GM12878 (cell line): ENCODE data around the gene SLC3A2. TPM values are rescaled to one million over a fixed set of nuclear protein-coding genes. Genes with fewer than 3 reads are reported as not detected.

Source experiments
- ATAC-seq: fragments of 200-7000 bp; cut with Tn5 transposase; 3 replicates; pipeline ENCODE4 v1.9.1; 2020; ENCODE audit warnings: mild to moderate bottlenecking, moderate library complexity
- BruUV-seq: library from RNA; stranded (reverse); fragments of 400-500 nt; replicated peaks from 2 replicates; lab custom pipeline; 2021; lab: Mats Ljungman, UMichigan
- CTCF ChIA-PET: fragments of 300-600 bp; sonication (Branson Sonifier 250); formaldehyde crosslinking; extraction: SDS; loops from one replicate; lab custom pipeline; 2021; ENCODE audit warnings: inconsistent platforms; lab: Yijun Ruan, JAX
- POLR2A ChIA-PET: fragments of 350-600 bp; formaldehyde crosslinking; extraction: SDS; loops from one replicate; lab custom pipeline; 2021; ENCODE audit warnings: inconsistent platforms; lab: Charles Lee
- RAD21 ChIA-PET: fragments of 300-600 bp; sonication (Branson Sonifier 250); formaldehyde crosslinking; loops from one replicate; lab custom pipeline; 2023; ENCODE audit warnings: antibody characterized with exemption; ENCODE audit not compliant: unreplicated experiment; lab: Charles Lee
- SMC1A ChIA-PET: fragments of 300-600 bp; sonication (Branson Sonifier 250); formaldehyde crosslinking; loops from one replicate; lab custom pipeline; 2023; ENCODE audit not compliant: unreplicated experiment, uncharacterized antibody; lab: Charles Lee
- DNase-seq: peaks from one replicate; pipeline ENCODE4 v3.0.0-alpha.2; 2011; ENCODE audit warnings: low read depth, low spot score
- FAIRE-seq: peaks from 3 replicates; lab custom pipeline; 2011; peaks lifted over from hg19 to GRCh38; lab: Jason Lieb, UNC
- H2AFZ ChIP-seq: 2 replicates; pipeline ENCODE4 v1.6.0; 2011; ENCODE audit warnings: low read depth, low read length, control low read depth; ENCODE audit not compliant: control insufficient read depth
- H3K27ac ChIP-seq: 2 replicates; pipeline ENCODE4 v1.5.1; 2011; ENCODE audit warnings: control low read depth; ENCODE audit not compliant: control insufficient read depth, insufficient read depth
- H3K27me3 ChIP-seq, 2 experiments: replicated peaks in 1 of 2; 2 replicates each; pipeline versions ENCODE4 v1.6.0 to v1.6.1; 2011; ENCODE audit warnings: low read length in 1 of 2; ENCODE audit not compliant: control insufficient read depth in 2 of 2, insufficient read depth in 2 of 2
- H3K36me3 ChIP-seq, 2 experiments: 2 replicates each; pipeline ENCODE4 v1.5.1; 2011; ENCODE audit warnings: low read length in 1 of 2; ENCODE audit not compliant: control insufficient read depth in 2 of 2, insufficient read depth in 2 of 2
- H3K4me1 ChIP-seq: 2 replicates; pipeline ENCODE4 v1.6.1; 2011; ENCODE audit warnings: mild to moderate bottlenecking, low read length, moderate library complexity, mixed read lengths; ENCODE audit not compliant: control insufficient read depth, insufficient read depth
- H3K4me2 ChIP-seq: 2 replicates; pipeline ENCODE4 v1.6.0; 2011; ENCODE audit warnings: control low read depth; ENCODE audit not compliant: control insufficient read depth, insufficient read depth
- H3K4me3 ChIP-seq: fragments of 200-600 bp; sonication (generic); 2 replicates; pipeline ENCODE4 v1.5.1; 2016
- H3K79me2 ChIP-seq: 2 replicates; pipeline ENCODE4 v1.6.0; 2011; ENCODE audit warnings: low read length; ENCODE audit not compliant: control insufficient read depth, insufficient read depth
- H3K9ac ChIP-seq: 2 replicates; pipeline ENCODE4 v1.8.0; 2011; ENCODE audit warnings: low read length, control low read depth, mixed read lengths; ENCODE audit not compliant: control insufficient read depth, insufficient read depth
- H3K9me3 ChIP-seq: replicated peaks from 3 replicates; pipeline ENCODE4 v1.5.1; 2011; ENCODE audit warnings: mild to moderate bottlenecking, low read length; ENCODE audit not compliant: control insufficient read depth, insufficient read depth
- H4K20me1 ChIP-seq: 2 replicates; pipeline ENCODE4 v1.6.0; 2011; ENCODE audit not compliant: control insufficient read depth, insufficient read depth
- ASH2L ChIP-seq: fragments of 300-600, 200-600 bp; sonication (generic); IDR thresholded peaks from 2 replicates; pipeline ENCODE4 v1.6.1; 2017; ENCODE audit warnings: low read depth, mild to moderate bottlenecking, borderline replicate concordance
- BHLHE40 ChIP-seq, 2 experiments: fragments of 450-650 bp in 1 of 2; IDR thresholded peaks; 2 replicates each; pipeline ENCODE4 v1.6.1; 2011 to 2017; ENCODE audit warnings: low read depth in 2 of 2, borderline replicate concordance in 1 of 2, improper control_type of control experiment in 1 of 2, low read length in 1 of 2, mild to moderate bottlenecking in 1 of 2
- CBFB ChIP-seq: IDR thresholded peaks from 2 replicates; pipeline ENCODE4 v1.6.1; 2016; ENCODE audit warnings: antibody characterized with exemption, low read depth
- EGR1 ChIP-seq, 2 experiments: IDR thresholded peaks; 1 replicate in 1 of 2; 2 replicates in 1 of 2; pipeline ENCODE4 v1.6.1; 2011 to 2012; ENCODE audit warnings: low read depth in 2 of 2, low read length in 2 of 2, borderline replicate concordance in 1 of 2, mild to moderate bottlenecking in 1 of 2, moderate library complexity in 1 of 2
- EP300 ChIP-seq, 2 experiments: fragments of 150-350 bp in 1 of 2; IDR thresholded peaks; 2 replicates each; pipeline ENCODE4 v1.6.1; 2011 to 2012; ENCODE audit warnings: low read depth in 2 of 2, low read length in 2 of 2, borderline replicate concordance in 1 of 2, improper control_type of control experiment in 1 of 2, inconsistent platforms in 1 of 2; ENCODE audit not compliant: control insufficient read depth in 1 of 2
- HDAC6 ChIP-seq: fragments of 200-600 bp; sonication (generic); IDR thresholded peaks from one replicate; pipeline ENCODE4 v1.8.0; 2017; ENCODE audit warnings: antibody characterized with exemption; ENCODE audit not compliant: unreplicated experiment
- IKZF2 ChIP-seq, 2 experiments: fragments of 450-650 bp; IDR thresholded peaks; 2 replicates each; pipeline ENCODE4 v1.6.1; 2017; ENCODE audit warnings: mild to moderate bottlenecking in 2 of 2, moderate library complexity in 2 of 2
- KLF5 ChIP-seq: fragments of 450-650 bp; IDR thresholded peaks from 2 replicates; pipeline ENCODE4 v1.6.1; 2014; ENCODE audit warnings: mild to moderate bottlenecking; ENCODE audit not compliant: partially characterized antibody
- MTA3 ChIP-seq: IDR thresholded peaks from 2 replicates; pipeline ENCODE4 v1.6.1; 2012; ENCODE audit warnings: low read length, inconsistent platforms, borderline replicate concordance
- RUNX3 ChIP-seq: IDR thresholded peaks from 2 replicates; pipeline ENCODE4 v1.6.1; 2012; ENCODE audit warnings: low read length, inconsistent platforms
- TCF7 ChIP-seq: IDR thresholded peaks from 2 replicates; pipeline ENCODE4 v1.6.1; 2014; ENCODE audit warnings: antibody characterized with exemption, borderline replicate concordance
- ZNF274 ChIP-seq: IDR thresholded peaks from one replicate; pipeline ENCODE4 v1.8.0; 2011; ENCODE audit not compliant: insufficient read length, insufficient read depth
- ZNF384 ChIP-seq: IDR thresholded peaks from 2 replicates; pipeline ENCODE4 v1.6.1; 2012; ENCODE audit warnings: low read depth, mild to moderate bottlenecking, low read length, improper control_type of control experiment, borderline replicate concordance
- WGBS: methylation state at CpG from one replicate; pipeline ENCODE4 v1.1.6; 2016; ENCODE audit warnings: low lambda C conversion rate; ENCODE audit not compliant: insufficient replicate concordance, insufficient coverage; ENCODE audit errors: missing lambda C conversion rate; 5-methylcytosine and 5-hydroxymethylcytosine counted together
- in situ Hi-C: fragments of 300-500 bp; cut with MboI; formaldehyde crosslinking; loops from 9 replicates; pipeline ENCODE4 v1.14.3; 2018; ENCODE audit warnings: mixed read lengths
- intact Hi-C: fragments of 100-400 bp; cut with micrococcal nuclease; formaldehyde crosslinking; loops from one replicate; pipeline ENCODE4 v1.14.2; 2022; ENCODE audit not compliant: unreplicated experiment
- polyA plus RNA-seq, 11 experiments: library from polyadenylated mRNA; depleted of rRNA in 4 of 11; unstranded in 6 of 11; stranded (reverse) in 5 of 11; fragments of >200 nt; fragmentation: Nextera tagmentation in 4 of 11; fragmentation: Illumina TruSeq in 1 of 11; extraction: Ambion mirVana in 4 of 11; extraction: Trizol in 1 of 11; gene quantifications; 1 replicate in 1 of 11; 2 replicates in 10 of 11; pipeline versions ENCODE4 v1.2.1 to v1.2.3, GENCODE V29; 2011 to 2016; ENCODE audit warnings: inconsistent platforms in 2 of 11, missing spikeins in 2 of 11, low read depth in 1 of 11
- total RNA-seq, 4 experiments: library from RNA; depleted of rRNA in 3 of 4; stranded (reverse); fragments of >200 nt in 3 of 4; fragmentation: Illumina TruSeq in 1 of 4; extraction: Trizol in 1 of 4; gene quantifications; 2 replicates each; pipeline versions ENCODE4 v1.2.1 to v1.2.3, GENCODE V29; 2013 to 2021

SLC3A2 gene
- total and polyA plus RNA-seq, 10 of the 15 experiments (the other 5 are each of a cell fraction or from before 2014, with no cell fraction given), result 6.9 to 158 (median 106) TPM

DNA sequence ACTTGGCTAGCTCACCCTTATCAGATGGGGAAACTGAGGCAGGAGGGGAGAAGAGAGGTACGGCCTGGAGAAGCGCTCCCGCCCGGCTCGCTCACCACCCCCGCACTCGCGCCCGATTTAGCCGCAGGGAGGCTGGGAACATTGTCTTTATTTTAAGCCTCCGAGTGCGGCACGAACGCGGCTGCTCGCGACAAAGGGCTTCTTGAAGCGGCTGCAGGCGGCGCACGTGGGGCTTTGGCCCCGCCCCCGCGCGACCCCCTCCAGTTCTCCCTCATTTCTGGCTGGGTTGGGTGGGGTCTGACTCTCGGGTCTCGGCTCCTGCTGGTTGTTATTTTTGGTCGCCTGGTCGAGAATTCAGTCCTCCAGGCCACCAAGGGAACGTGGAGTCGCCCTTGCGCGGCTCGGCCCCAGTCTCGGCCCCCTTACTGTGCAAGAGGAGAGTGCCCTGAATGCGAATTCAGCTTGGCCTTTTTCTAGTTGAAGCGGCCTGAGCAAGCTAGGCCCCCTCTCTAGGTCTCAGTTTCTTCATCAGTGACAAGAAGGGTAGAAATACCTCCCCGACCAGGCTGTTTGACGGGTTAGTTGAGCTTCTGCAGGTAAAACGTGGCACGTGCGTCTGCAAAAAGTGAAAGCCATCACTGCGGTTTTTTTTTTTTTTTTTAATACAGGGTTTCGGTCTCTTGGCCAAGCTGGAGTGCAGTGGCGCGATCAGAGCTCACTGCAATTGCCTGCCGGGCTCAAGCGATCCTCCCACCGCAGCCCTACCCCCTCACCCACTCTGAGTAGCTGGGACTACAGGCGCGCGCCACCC is 43.1 kb downstream of the SLC3A2 start:
- SMC1A ChIA-PET, result no interaction called here
- RAD21 ChIA-PET, result interaction anchor here (0.6 to 0.7 kb wide), 4 partner anchors 62 to 1522 kb away, joined by 3 read pairs; no protein-coding TSS in a partner anchor
- H3K79me2 ChIP-seq, result no peaks in the 10 kb centered on the region
- no peak overlapping the region for H3K9ac ChIP-seq
- under 1% methylated on average over 45 of the region's 52 CpGs for WGBS
- DNase-seq (peak; percentile 21), FAIRE-seq (no peak), ATAC-seq (peak; percentile 68)
- intact Hi-C loops, result no loop called here
- peak overlapping the region; percentile 36 for H3K4me2 ChIP-seq
- H3K4me1 ChIP-seq, result peaks cover 19% of the 10 kb centered on the region
- no peaks in the 10 kb centered on the region for H4K20me1 ChIP-seq
- no peak for TF ChIP-seq IKZF2 (IDR thresholded peaks at IDR 0.05)
- TF ChIP-seq MTA3, result no peak
- TF ChIP-seq ASH2L, result no peak
- TF ChIP-seq ZNF274, result no peak
- no peak for TF ChIP-seq EP300 (IDR thresholded peaks at IDR 0.05; ENCODE audit: borderline replicate concordance in 1 of 2, control insufficient read depth in 1 of 2, low read depth in 2 of 2, low read length in 2 of 2)
- TF ChIP-seq KLF5, result no peak
- TF ChIP-seq EGR1 (IDR thresholded peaks at IDR 0.05; ENCODE audit: borderline replicate concordance in 1 of 2, low read depth in 2 of 2, low read length in 2 of 2), result peak in 1 of 2 experiments; percentile 50; a peak in 1 of 3 replicates
- peak; percentile 74 for TF ChIP-seq ZNF384
- peak; percentile 85 for TF ChIP-seq RUNX3
- TF ChIP-seq HDAC6, result no peak
- peak; percentile 28; the same call in 1 of the 2 replicates for TF ChIP-seq CBFB
- peak; percentile 95 to 98 for TF ChIP-seq BHLHE40 (IDR thresholded peaks at IDR 0.05; ENCODE audit: borderline replicate concordance in 1 of 2, low read depth in 2 of 2, low read length in 1 of 2)
- TF ChIP-seq TCF7, result no peak
- POLR2A ChIA-PET, result interaction anchor here (0.6 to 0.8 kb wide), 6 partner anchors 42 to 1038 kb away, joined by 4 to 5 read pairs (median 4); no protein-coding TSS in a partner anchor
- no peak overlapping the region for H2AFZ ChIP-seq
- peaks cover 12 to 20% of the 10 kb centered on the region in 2 experiments for H3K27me3 ChIP-seq
- peak overlapping the region; percentile 53 for H3K4me3 ChIP-seq
- in situ Hi-C loops, result no loop called here
- no peak overlapping the region for H3K27ac ChIP-seq
- H3K9me3 ChIP-seq, result no peaks in the 10 kb centered on the region
- H3K36me3 ChIP-seq, result no peaks in the 10 kb centered on the region
- CTCF ChIA-PET, result interaction anchor here (0.7 to 7.1 kb wide), 6 partner anchors 17 to 466 kb away, joined by 3 to 45 read pairs (median 6); no protein-coding TSS in a partner anchor
- no TSS peak for BruUV-seq
